ENCODE data around the gene GLMP. TPM values are rescaled to one million over a fixed set of nuclear protein-coding genes. Genes with fewer than 3 reads are reported as not detected.

The GLMP gene
- total and polyA plus RNA-seq, 2 of the 13 experiments (the other 11 are each of a cell fraction or from before 2014, with no cell fraction given): 44.6 to 75.8 TPM

GRCh38 chr1:156295391-156295947 is at the start of gene GLMP (continued):
- TF ChIP-seq ZNF407 (CRISPR knock-in tag; IDR thresholded peaks at IDR 0.05; ENCODE audit: not compliant biosample characterization) (no peak), HOXA7 (CRISPR knock-in tag; IDR thresholded peaks at IDR 0.05) (no peak), XBP1 (CRISPR knock-in tag; IDR thresholded peaks at IDR 0.05) (no peak), PRDM10 (CRISPR knock-in tag; IDR thresholded peaks at IDR 0.05; ENCODE audit: low read depth) (no peak), SCMH1 (CRISPR knock-in tag; IDR thresholded peaks at IDR 0.05; ENCODE audit: borderline replicate concordance) (no peak), NR2F6 (IDR thresholded peaks at IDR 0.05) (no peak), NR2F6 (CRISPR knock-in tag; IDR thresholded peaks at IDR 0.05) (no peak), GATAD1 (CRISPR knock-in tag; IDR thresholded peaks at IDR 0.05) (peak; percentile 92), KLF15 (CRISPR knock-in tag; IDR thresholded peaks at IDR 0.05; ENCODE audit: borderline replicate concordance) (no peak), ARID5B (CRISPR knock-in tag; IDR thresholded peaks at IDR 0.05) (0 out of 2 replicates have a peak, but pooled peaks have one; percentile 10), ZSCAN21 (CRISPR knock-in tag; IDR thresholded peaks at IDR 0.05; ENCODE audit: borderline replicate concordance) (no peak), ZNF724P (CRISPR knock-in tag; IDR thresholded peaks at IDR 0.05; ENCODE audit: borderline replicate concordance) (no peak)
